OCI-LY7 (cell line): ENCODE data around the gene TGFBR3. TPM values are rescaled to one million over a fixed set of nuclear protein-coding genes. Genes with fewer than 3 reads are reported as not detected.

Source experiments
- BruUV-seq: library from RNA; stranded (reverse); fragments of 400-500 nt; replicated peaks from 2 replicates; lab custom pipeline; 2021; lab: Mats Ljungman, UMichigan
- CTCF ChIA-PET: fragments of 300-600 bp; sonication (Branson Sonifier 250); formaldehyde crosslinking; loops from one replicate; lab custom pipeline; 2022; ENCODE audit warnings: antibody characterized with exemption; ENCODE audit not compliant: unreplicated experiment; lab: Charles Lee
- POLR2A ChIA-PET: fragments of 300-600 bp; sonication (Branson Sonifier 250); formaldehyde crosslinking; loops from one replicate; lab custom pipeline; 2022; ENCODE audit warnings: antibody characterized with exemption; lab: Charles Lee
- DNase-seq: peaks from one replicate; pipeline ENCODE4 v3.0.0-alpha.2; 2015; ENCODE audit warnings: low spot score
- H2AFZ ChIP-seq: fragments of 200-600 bp; sonication (generic), shearing (Covaris generic); 2 replicates; pipeline ENCODE4 v1.6.1; 2014; ENCODE audit warnings: mild to moderate bottlenecking, antibody characterized with exemption, low read length, moderate library complexity
- H3K27ac ChIP-seq: fragments of 200-600 bp; sonication (generic); 2 replicates; pipeline ENCODE4 v1.5.1; 2014; ENCODE audit warnings: mixed run types, low read depth, mild to moderate bottlenecking, moderate library complexity, low read length, inconsistent platforms; ENCODE audit not compliant: poor library complexity, severe bottlenecking
- H3K36me3 ChIP-seq: fragments of 200-600 bp; sonication (generic); 2 replicates; pipeline ENCODE4 v1.6.1; 2014; ENCODE audit warnings: mild to moderate bottlenecking, antibody characterized with exemption, low read length, moderate library complexity, mixed read lengths; ENCODE audit not compliant: insufficient read depth
- H3K4me1 ChIP-seq: fragments of 200-600 bp; sonication (generic); 2 replicates; pipeline ENCODE4 v1.5.1; 2014; ENCODE audit warnings: mild to moderate bottlenecking, low read length; ENCODE audit not compliant: insufficient read depth, poor library complexity, severe bottlenecking
- H3K4me2 ChIP-seq: fragments of 200-600 bp; sonication (generic); 2 replicates; pipeline ENCODE4 v1.6.1; 2014; ENCODE audit warnings: mild to moderate bottlenecking, low read length
- H3K4me3 ChIP-seq: fragments of 200-600 bp; sonication (generic); 2 replicates; pipeline ENCODE4 v1.5.1; 2014; ENCODE audit warnings: mild to moderate bottlenecking, low read depth, low read length; ENCODE audit not compliant: poor library complexity, severe bottlenecking
- H3K79me2 ChIP-seq: fragments of 200-600 bp; sonication (generic); 2 replicates; pipeline ENCODE4 v1.6.1; 2016; ENCODE audit warnings: low read depth, mild to moderate bottlenecking, low read length, moderate library complexity, mixed read lengths; ENCODE audit not compliant: insufficient read depth
- H3K9me2 ChIP-seq: fragments of 200-600 bp; sonication (generic); 2 replicates; pipeline ENCODE4 v1.6.1; 2016; ENCODE audit warnings: mild to moderate bottlenecking, low read length, mixed read lengths; ENCODE audit not compliant: insufficient read depth
- H3K9me3 ChIP-seq: fragments of 200-600 bp; sonication (generic); 2 replicates; pipeline ENCODE4 v1.6.1; 2014; ENCODE audit warnings: mild to moderate bottlenecking, mixed run types, low read length, mixed read lengths
- H4K20me1 ChIP-seq: fragments of 200-600 bp; sonication (generic); 2 replicates; pipeline ENCODE4 v1.6.1; 2014; ENCODE audit warnings: mild to moderate bottlenecking, antibody characterized with exemption, low read length, moderate library complexity, mixed read lengths; ENCODE audit not compliant: insufficient read depth
- CTCF ChIP-seq: fragments of 200-600 bp; sonication (generic); conservative IDR thresholded peaks from 2 replicates; pipeline ENCODE4 v1.5.1; 2014; ENCODE audit warnings: mild to moderate bottlenecking, antibody characterized with exemption, low read length, moderate library complexity, mixed read lengths
- EZH2phosphoT487 ChIP-seq: fragments of 200-600 bp; sonication (generic); IDR thresholded peaks from 2 replicates; pipeline ENCODE4 v1.6.1; 2018; ENCODE audit warnings: low read depth, borderline replicate concordance, mild to moderate bottlenecking, mixed run types, antibody characterized with exemption, low read length, moderate library complexity, mixed read lengths
- intact Hi-C: fragments of 100-400 bp; cut with micrococcal nuclease; formaldehyde crosslinking; loops from one replicate; pipeline ENCODE4 v1.10.0; 2022; ENCODE audit not compliant: unreplicated experiment
- total RNA-seq, 2 experiments: library from RNA; depleted of rRNA in 1 of 2; stranded (reverse); fragments of >200 nt in 1 of 2; shearing (Covaris generic) in 1 of 2; gene quantifications; 2 replicates each; pipeline ENCODE4 v1.2.3, GENCODE V29; 2014 to 2022

The TGFBR3 gene
- total RNA-seq, 2 experiments from 2014 or later, result not detected

- Histone ChIP-seq H3K4me1 (no peaks in the 10 kb centered on the region), H3K4me2 (no peak overlapping the region), H3K36me3 (no peaks in the 10 kb centered on the region), H3K4me3 (no peak overlapping the region), H2AFZ (no peak overlapping the region), H3K27ac (no peak overlapping the region), H4K20me1 (no peaks in the 10 kb centered on the region), H3K79me2 (no peaks in the 10 kb centered on the region), H3K9me2 (no peaks in the 10 kb centered on the region), H3K9me3 (no peaks in the 10 kb centered on the region)
- TF ChIP-seq EZH2phosphoT487 (no peak), CTCF (no peak)
- BruUV-seq, result no TSS peak
- DNase-seq, result no peak
- intact Hi-C loops, result no loop called here
- POLR2A ChIA-PET, result interaction anchor here (0.6 kb wide), 1 partner anchor 654 kb away, joined by 3 read pairs; no protein-coding TSS in a partner anchor
- CTCF ChIA-PET, result no interaction called here
Measured at GRCh38 chr1:91768786-91769725, 116.9 kb downstream of the TGFBR3 start.

DNA sequence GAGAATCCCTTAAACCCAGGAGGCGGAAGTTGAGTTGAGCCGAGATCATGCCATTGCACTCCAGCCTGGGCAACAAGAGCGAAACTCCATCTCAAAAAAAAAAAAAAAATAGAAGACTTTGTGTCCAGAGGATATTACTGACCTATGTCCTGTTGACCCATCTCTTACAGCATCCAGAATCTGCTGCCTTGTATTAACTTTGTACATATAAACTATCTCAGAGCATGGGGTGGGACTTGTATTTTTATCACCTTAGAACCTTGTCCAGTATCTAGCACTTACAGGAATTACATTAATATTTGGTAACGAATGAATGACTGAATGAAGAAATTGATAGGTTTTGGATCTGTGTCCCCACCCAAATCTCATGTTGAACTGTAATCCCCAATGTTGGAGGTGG lies 117.8 kb downstream of the TGFBR3 start:
- Histone ChIP-seq H2AFZ (no peak overlapping the region), H3K9me2 (no peaks in the 10 kb centered on the region), H3K36me3 (no peaks in the 10 kb centered on the region), H3K4me3 (no peak overlapping the region), H3K79me2 (no peaks in the 10 kb centered on the region), H3K9me3 (no peaks in the 10 kb centered on the region), H3K4me1 (no peaks in the 10 kb centered on the region), H3K4me2 (no peak overlapping the region), H3K27ac (no peak overlapping the region), H4K20me1 (no peaks in the 10 kb centered on the region)
- no peak for TF ChIP-seq CTCF
- no peak for TF ChIP-seq EZH2phosphoT487
- intact Hi-C loops, result no loop called here
- POLR2A ChIA-PET, result no interaction called here
- DNase-seq, result no peak
- CTCF ChIA-PET, result interaction anchor here (0.7 kb wide), 1 partner anchor 36 kb away, joined by 3 read pairs; no protein-coding TSS in a partner anchor
- no TSS peak for BruUV-seq

DNA sequence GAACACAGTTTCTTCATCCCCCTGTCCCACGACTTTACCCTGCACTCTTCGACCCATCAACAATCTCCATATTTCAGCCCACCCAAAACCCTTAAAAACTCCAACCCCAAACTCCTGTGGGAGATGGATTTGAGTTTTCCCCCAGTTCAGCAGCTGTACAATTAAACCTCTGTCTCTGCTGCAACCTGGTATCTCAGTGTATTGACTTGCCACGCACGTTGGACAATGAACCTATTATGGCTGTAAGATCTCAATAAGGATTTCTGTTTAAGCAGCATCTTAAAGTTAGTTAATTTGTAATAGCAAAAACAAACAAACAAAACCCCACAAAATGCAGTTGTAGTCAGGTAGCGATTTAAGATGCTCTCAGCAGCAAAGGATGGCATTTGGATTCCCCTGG lies 119.1 kb downstream of the TGFBR3 start:
- Histone ChIP-seq H3K36me3 (no peaks in the 10 kb centered on the region), H3K9me3 (no peaks in the 10 kb centered on the region), H3K79me2 (no peaks in the 10 kb centered on the region), H3K9me2 (no peaks in the 10 kb centered on the region), H3K4me2 (no peak overlapping the region), H3K4me1 (no peaks in the 10 kb centered on the region), H4K20me1 (no peaks in the 10 kb centered on the region), H2AFZ (no peak overlapping the region), H3K27ac (no peak overlapping the region), H3K4me3 (no peak overlapping the region)
- TF ChIP-seq CTCF (no peak), EZH2phosphoT487 (no peak)
- no peak for DNase-seq
- ChIA-PET POLR2A (no interaction called here), CTCF (no interaction called here)
- no TSS peak for BruUV-seq
- intact Hi-C loops, result no loop called here
